ENCODE measurements around the gene KCNIP4.

DNA sequence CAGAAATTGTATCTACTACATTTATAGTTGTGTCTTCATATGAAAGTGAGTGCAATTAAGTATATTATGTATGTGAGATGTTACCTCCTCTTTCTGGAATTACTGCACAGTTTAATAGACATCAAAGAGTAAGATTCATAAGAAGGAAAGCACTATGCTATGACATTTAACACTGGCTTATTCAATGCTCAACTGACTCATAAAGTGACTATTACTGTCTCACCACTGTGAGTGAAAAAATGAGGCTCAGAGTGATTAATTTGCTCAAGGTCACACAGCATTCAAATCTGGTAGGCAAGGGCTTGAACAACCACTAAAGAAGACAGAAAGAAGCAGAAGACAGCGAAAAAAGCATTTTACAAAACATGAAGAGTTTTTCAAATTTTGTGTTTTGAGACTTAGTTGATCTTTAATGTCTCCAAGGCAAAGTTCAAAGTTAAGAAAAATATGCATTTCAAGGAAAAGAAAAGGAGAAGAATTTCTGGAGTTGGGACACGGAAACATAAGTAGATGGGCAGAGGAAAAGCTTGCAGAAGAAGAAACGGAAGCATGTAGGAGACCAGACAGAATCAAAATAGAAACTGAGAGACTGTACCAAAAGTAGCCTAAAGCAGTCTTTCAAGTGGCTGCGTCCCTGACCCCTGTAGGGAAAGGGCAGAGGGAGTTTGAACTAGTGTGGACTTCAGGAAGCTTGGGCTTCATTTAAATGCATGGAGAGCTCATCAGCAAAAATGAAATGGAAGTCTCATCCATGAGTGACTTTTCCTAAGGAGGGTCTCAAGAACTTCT is 66.3 kb downstream of the KCNIP4 start:
- TF ChIP-seq, protein P1, sequence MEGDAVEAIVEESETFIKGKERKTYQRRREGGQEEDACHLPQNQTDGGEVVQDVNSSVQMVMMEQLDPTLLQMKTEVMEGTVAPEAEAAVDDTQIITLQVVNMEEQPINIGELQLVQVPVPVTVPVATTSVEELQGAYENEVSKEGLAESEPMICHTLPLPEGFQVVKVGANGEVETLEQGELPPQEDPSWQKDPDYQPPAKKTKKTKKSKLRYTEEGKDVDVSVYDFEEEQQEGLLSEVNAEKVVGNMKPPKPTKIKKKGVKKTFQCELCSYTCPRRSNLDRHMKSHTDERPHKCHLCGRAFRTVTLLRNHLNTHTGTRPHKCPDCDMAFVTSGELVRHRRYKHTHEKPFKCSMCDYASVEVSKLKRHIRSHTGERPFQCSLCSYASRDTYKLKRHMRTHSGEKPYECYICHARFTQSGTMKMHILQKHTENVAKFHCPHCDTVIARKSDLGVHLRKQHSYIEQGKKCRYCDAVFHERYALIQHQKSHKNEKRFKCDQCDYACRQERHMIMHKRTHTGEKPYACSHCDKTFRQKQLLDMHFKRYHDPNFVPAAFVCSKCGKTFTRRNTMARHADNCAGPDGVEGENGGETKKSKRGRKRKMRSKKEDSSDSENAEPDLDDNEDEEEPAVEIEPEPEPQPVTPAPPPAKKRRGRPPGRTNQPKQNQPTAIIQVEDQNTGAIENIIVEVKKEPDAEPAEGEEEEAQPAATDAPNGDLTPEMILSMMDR (IDR thresholded peaks at IDR 0.05; ENCODE audit: insufficient read depth, low read depth, low read length) = no peak
- no peak for TF ChIP-seq EZH2 (IDR thresholded peaks at IDR 0.05; ENCODE audit: insufficient read depth, low read length)
